HG02759 (cell line): ENCODE data around the gene FOXJ1.

Experiments
- ATAC-seq: cut with Tn5 transposase; IDR thresholded peaks from one replicate; pipeline ENCODE4 v1.9.1; 2021; ENCODE audit warnings: mild to moderate bottlenecking, moderate library complexity; ENCODE audit not compliant: unreplicated experiment

The FOXJ1 gene

DNA sequence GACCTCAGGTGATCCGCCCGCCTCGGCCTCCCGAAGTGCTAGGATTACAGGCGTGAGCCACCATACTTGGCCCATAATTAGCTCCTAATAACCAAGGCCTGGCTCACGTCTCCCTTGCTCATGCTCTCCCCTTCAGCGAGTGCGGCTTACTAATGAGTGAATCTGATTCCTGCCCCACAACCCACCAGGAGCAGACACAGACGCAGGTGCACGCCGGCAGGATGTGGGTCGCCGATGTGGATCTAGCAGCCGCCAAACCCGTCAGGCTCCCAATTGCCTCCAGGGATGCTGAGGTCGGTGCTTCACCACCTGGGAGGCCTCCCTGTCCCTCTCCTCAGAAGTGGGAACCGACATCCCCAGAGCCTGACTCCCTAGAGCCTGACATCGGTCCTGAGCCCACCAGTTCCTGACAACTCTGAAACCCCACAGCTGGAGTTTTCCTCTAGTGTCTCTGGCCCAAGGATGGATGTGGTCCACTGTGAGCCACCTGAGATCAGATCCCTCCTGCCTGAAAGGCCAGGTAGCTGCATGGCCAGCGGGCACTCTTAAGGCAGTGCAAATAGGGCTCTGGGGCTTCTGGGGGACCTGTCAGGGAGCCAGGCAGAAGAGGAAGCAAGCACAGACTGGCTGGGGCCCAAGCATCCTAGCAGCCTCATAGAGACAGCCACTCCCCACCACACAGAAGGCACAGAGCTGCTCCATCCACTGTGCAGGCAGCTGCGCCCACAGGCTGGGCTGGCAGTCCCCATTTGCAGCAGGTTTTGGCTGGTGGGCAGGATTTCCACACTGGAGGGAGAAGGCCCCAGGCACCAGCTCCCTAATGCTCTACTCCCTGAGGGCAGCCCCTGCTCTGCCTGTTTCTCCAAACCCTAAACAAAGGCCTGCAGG, 48.3 kb downstream of the FOXJ1 start:
- no peak for ATAC-seq

DNA sequence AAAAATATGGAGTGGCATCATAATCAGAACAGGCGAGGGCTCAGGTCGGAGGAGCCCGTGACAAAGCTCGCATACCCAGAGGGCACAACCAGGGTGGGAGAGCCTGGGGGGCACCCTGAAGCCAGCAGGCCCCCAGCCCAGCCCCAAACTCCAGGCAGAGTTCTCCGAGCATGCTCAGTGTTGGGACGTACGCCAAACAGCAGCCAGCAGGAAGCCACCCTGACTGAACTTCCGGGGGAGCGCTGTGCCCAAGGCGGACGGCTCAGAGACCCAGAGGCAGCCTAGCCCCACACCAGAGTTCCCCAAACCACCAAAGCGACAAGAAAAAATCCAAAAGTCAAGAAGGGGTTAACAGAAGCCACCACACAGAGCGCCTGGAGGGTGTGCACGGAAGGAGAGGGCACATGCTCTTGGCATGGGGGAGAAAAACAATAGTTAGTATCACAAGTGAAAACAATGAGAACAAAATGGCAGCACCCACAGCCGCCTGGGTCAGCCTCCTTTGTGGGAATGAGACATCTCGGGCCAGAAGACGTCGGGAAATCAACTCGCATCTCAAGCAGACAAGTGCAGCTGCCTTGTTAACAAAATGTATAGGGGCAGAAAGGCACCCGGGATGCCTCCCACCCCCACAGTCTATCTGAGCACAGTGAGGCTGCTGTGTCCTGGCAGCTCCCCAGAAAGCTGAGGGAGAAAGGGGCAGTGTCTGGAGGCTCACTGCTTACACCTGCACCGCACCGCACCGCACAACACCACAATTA, 49.3 kb downstream of the FOXJ1 start:
- no peak for ATAC-seq

DNA sequence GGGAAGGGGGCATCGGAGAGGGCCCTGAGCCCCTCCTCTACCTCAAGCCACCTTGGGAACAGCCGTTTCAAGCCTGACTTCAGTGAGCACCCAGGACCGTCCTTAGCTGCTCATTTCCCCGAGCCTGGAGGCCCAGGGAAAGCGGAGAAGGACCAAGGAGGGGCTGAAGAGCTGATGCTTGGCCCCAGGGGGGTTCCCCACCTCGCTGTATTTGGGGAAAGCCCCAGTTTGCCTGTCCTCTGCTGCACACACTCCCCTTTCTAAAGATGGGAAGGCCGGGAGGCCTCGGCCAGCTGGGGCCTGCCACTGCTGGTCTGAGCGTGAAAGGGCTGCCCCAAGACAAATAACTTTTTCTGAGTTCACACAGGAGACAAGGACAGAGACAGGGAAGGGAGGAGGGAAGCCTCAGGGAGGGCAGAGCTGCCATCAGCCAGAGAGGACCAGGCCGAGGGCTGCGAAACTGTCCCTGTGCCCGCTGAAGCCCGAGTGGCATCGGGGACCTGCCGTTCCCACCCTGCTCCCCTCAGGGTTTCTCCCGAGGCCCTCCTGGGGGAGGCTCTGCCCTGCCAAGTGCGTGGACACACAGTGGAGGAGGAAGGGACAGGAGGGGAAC, 50.4 kb downstream of the FOXJ1 start:
- ATAC-seq, result no peak

- no peak for ATAC-seq
Measured at GRCh38 chr17:76089680-76090516, 51.1 kb downstream of the FOXJ1 start.

DNA sequence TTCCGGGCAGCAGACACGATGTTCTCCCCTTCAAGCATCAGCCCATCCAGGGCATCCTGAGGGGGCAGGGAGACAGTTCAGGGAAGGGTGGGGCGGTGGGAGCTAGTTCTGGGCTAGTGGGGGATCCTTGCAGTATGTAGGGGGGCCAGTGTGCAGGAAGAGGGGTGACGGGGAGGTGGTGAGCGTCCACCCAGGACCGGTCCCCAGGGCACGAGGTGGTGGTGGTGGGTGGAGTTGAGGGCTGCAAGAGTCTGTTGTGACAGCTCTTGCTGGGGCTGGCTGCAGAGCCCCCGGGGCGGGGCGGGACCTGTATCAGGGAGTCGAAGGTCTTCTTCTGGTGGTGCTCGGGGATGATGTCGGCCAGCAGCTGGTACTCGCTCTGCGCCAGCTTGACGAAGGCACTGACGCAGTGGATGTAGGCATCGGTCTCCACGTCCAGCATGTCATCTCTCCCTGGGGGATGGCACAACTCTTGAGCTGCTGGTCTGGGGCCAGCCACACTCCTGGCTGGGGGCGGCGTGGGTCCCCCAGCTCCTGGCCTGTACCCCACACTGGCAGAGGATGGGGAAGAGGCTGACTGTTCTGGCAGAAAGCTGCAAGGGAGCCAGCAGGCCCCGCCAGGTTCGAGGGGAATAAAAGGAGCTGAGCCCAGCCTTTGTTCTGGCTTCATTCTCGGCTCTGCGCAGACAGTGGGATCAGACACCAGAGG, 52.0 kb downstream of the FOXJ1 start:
- ATAC-seq, result no peak

- ATAC-seq, result no peak
Measured at GRCh38 chr17:76088041-76088867, 52.8 kb downstream of the FOXJ1 start.

DNA sequence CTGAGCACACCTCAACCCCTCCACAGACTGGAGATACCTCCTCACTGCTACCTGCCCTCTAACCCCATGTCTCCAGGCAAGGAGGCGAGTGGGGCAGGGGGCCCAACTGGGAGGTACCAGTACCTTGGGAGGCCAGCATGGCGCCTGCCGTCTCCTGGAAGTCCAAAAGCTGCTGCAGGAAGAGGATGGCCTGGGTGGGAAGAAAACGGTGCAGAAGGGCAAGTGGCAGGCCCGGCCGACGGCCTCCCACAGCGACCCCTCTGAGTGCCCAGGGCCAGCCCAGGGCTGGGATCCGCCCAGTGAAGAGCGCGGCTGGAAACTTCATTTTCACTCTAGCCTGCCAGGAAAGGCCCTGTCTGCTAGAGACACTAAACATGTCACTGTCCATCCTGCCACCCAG, 53.5 kb downstream of the FOXJ1 start:
- no peak for ATAC-seq

GRCh38 chr17:76086384-76086783, 54.7 kb downstream of the FOXJ1 start:
- no peak for ATAC-seq
